Camera-type eye (tissue), 1 donor: ENCODE data around the gene CDH10. TPM values are rescaled to one million over a fixed set of nuclear protein-coding genes. Genes with fewer than 3 reads are reported as not detected.

Experiments used
- total RNA-seq: library from RNA; depleted of rRNA; stranded (reverse); fragments of >200 nt; gene quantifications from one replicate; pipeline ENCODE4 v1.2.3, GENCODE V29; 2014

The CDH10 gene
- 7.0 TPM for total RNA-seq

DNA sequence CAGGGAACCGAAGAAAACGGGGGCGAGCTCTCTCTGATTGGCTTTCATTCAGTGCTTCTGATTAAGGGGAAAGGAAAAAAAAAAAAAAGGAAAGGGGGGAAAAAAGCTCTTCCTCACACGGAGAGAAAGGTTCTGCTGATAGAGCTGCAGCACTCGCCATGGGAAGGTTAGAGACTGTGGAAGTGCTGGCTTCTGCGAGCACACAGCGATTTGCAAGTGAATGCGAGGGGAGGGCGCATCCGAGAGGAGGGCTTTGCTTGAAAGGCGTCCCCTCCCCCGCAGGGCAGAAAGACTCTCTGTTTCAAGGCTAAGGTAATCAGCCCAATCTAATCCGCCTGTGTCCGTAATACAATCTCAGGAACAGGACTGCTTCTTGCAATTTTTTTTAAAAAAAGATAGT is at the start of gene CDH10:
TSS of gene CDH10 (minus strand) at position 218 of the 400 bp plus-strand sequence. CDS start 51,488 bp downstream, outside the sequence.

